HepG2 (cell line): Measurements from ENCODE around the gene SUPT4H1.

Experiments used
- BRCA1 ChIP-seq: sonication (generic); formaldehyde crosslinking; IDR thresholded peaks from 2 replicates; pipeline ENCODE4 v1.4.0; 2020; ENCODE audit warnings: missing genetic modification reagents
- EEA1 ChIP-seq: sonication (generic); formaldehyde crosslinking; IDR thresholded peaks from 2 replicates; pipeline ENCODE4 v1.5.1; 2020; ENCODE audit warnings: mild to moderate bottlenecking, missing genetic modification reagents, borderline replicate concordance
- ETV6 ChIP-seq: sonication (generic); formaldehyde crosslinking; conservative IDR thresholded peaks from 2 replicates; pipeline ENCODE4 v1.4.0; 2020; ENCODE audit warnings: missing genetic modification reagents
- NR1H2 ChIP-seq: sonication (generic); formaldehyde crosslinking; IDR thresholded peaks from 2 replicates; pipeline ENCODE4 v1.8.1; 2022; ENCODE audit warnings: low read depth, missing genetic modification reagents, borderline replicate concordance
- SIX4 ChIP-seq: sonication (generic); formaldehyde crosslinking; IDR thresholded peaks from 2 replicates; pipeline ENCODE4 v1.4.0; 2020; ENCODE audit warnings: missing genetic modification reagents
- SYNCRIP ChIP-seq: fragments of 200-400 bp; formaldehyde crosslinking; IDR thresholded peaks from 2 replicates; pipeline ENCODE4 v1.6.1; 2018; ENCODE audit warnings: mild to moderate bottlenecking, low read depth, low read length; ENCODE audit not compliant: insufficient read depth
- TCF12 ChIP-seq, 2 experiments: fragments of 450-650 bp in 1 of 2; sonication (generic) in 1 of 2; formaldehyde crosslinking in 1 of 2; IDR thresholded peaks; 2 replicates each; pipeline versions ENCODE4 v1.6.1 to v1.8.0; 2017 to 2022; ENCODE audit warnings: antibody characterized with exemption in 1 of 2, mild to moderate bottlenecking in 1 of 2, missing genetic modification reagents in 1 of 2, moderate library complexity in 1 of 2
- ZNF205 ChIP-seq: IDR thresholded peaks from 2 replicates; pipeline ENCODE4 v1.6.1; 2018; ENCODE audit warnings: missing biosample characterization, missing genetic modification reagents
- ZNF670 ChIP-seq: sonication (generic); formaldehyde crosslinking; IDR thresholded peaks from 2 replicates; pipeline ENCODE4 v1.8.0; 2022; ENCODE audit warnings: mild to moderate bottlenecking, missing genetic modification reagents, borderline replicate concordance
- ZZZ3 ChIP-seq: sonication (generic); formaldehyde crosslinking; IDR thresholded peaks from 2 replicates; pipeline ENCODE4 v1.4.0; 2020; ENCODE audit warnings: missing genetic modification reagents, mild to moderate bottlenecking, borderline replicate concordance
- TF ChIP-seq, protein P1 (sequence below): sonication (generic); formaldehyde crosslinking; IDR thresholded peaks from 2 replicates; pipeline ENCODE4 v1.5.0; 2020; ENCODE audit warnings: mild to moderate bottlenecking, missing genetic modification reagents, moderate library complexity
- TF ChIP-seq, protein P2 (sequence below): sonication (generic); formaldehyde crosslinking; IDR thresholded peaks from 2 replicates; pipeline ENCODE4 v1.5.1; 2020; ENCODE audit warnings: mild to moderate bottlenecking, missing genetic modification reagents, moderate library complexity

DNA sequence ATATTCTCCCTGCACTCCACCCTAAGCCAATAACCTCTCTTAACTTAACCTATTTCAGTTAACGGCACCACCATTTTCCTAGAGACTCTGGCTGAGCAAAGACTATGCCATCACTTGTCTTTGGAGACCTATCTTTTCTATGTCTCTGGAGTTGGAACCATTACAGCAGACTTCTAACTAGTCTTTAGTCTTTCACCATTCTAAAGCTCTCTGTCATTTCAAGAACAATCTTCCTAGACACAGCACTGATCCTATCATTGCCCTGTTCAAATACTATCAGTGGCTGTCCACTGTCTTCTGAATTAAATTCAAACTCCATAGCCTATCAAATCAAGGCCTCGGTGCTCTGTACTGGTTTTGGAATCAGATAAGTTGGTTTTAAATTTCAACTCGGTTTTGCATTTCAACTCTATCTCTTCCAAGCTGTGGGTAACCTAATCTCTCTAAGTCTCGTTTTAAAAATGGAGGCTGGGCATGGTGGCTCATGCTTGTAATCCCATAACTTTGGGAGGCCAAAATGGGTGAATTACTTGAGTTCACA lies 33.4 kb upstream of the SUPT4H1 start:
- TF ChIP-seq BRCA1 (no peak), TCF12 (IDR thresholded peaks at IDR 0.05) (no peak), TCF12 (CRISPR knock-in tag; IDR thresholded peaks at IDR 0.05) (no peak), ETV6 (CRISPR knock-in tag) (no peak), ZNF670 (no peak), NR1H2 (no peak), SIX4 (CRISPR knock-in tag) (no peak), EEA1 (CRISPR knock-in tag) (no peak), ZZZ3 (CRISPR knock-in tag) (no peak), ZNF205 (CRISPR knock-in tag) (no peak), SYNCRIP (no peak)
- TF ChIP-seq, protein P1, sequence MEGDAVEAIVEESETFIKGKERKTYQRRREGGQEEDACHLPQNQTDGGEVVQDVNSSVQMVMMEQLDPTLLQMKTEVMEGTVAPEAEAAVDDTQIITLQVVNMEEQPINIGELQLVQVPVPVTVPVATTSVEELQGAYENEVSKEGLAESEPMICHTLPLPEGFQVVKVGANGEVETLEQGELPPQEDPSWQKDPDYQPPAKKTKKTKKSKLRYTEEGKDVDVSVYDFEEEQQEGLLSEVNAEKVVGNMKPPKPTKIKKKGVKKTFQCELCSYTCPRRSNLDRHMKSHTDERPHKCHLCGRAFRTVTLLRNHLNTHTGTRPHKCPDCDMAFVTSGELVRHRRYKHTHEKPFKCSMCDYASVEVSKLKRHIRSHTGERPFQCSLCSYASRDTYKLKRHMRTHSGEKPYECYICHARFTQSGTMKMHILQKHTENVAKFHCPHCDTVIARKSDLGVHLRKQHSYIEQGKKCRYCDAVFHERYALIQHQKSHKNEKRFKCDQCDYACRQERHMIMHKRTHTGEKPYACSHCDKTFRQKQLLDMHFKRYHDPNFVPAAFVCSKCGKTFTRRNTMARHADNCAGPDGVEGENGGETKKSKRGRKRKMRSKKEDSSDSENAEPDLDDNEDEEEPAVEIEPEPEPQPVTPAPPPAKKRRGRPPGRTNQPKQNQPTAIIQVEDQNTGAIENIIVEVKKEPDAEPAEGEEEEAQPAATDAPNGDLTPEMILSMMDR (CRISPR knock-in tag) = no peak
- TF ChIP-seq, protein P2, sequence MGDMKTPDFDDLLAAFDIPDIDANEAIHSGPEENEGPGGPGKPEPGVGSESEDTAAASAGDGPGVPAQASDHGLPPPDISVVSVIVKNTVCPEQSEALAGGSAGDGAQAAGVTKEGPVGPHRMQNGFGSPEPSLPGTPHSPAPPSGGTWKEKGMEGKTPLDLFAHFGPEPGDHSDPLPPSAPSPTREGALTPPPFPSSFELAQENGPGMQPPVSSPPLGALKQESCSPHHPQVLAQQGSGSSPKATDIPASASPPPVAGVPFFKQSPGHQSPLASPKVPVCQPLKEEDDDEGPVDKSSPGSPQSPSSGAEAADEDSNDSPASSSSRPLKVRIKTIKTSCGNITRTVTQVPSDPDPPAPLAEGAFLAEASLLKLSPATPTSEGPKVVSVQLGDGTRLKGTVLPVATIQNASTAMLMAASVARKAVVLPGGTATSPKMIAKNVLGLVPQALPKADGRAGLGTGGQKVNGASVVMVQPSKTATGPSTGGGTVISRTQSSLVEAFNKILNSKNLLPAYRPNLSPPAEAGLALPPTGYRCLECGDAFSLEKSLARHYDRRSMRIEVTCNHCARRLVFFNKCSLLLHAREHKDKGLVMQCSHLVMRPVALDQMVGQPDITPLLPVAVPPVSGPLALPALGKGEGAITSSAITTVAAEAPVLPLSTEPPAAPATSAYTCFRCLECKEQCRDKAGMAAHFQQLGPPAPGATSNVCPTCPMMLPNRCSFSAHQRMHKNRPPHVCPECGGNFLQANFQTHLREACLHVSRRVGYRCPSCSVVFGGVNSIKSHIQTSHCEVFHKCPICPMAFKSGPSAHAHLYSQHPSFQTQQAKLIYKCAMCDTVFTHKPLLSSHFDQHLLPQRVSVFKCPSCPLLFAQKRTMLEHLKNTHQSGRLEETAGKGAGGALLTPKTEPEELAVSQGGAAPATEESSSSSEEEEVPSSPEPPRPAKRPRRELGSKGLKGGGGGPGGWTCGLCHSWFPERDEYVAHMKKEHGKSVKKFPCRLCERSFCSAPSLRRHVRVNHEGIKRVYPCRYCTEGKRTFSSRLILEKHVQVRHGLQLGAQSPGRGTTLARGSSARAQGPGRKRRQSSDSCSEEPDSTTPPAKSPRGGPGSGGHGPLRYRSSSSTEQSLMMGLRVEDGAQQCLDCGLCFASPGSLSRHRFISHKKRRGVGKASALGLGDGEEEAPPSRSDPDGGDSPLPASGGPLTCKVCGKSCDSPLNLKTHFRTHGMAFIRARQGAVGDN (CRISPR knock-in tag) = no peak
